GM12864 (cell line): Measurements from ENCODE around the gene FZD10.

ENCODE experiments used
- DNase-seq: peaks from one replicate; pipeline ENCODE4 v3.0.0-alpha.2; 2011; ENCODE audit warnings: low read depth
- H3K4me3 ChIP-seq: 2 replicates; pipeline ENCODE4 v1.5.1; 2011; ENCODE audit warnings: mild to moderate bottlenecking, low read depth, low read length, control low read depth
- TF ChIP-seq, protein P1 (sequence below): IDR thresholded peaks from 2 replicates; pipeline ENCODE4 v1.5.1; 2011; ENCODE audit warnings: low read depth, mild to moderate bottlenecking, moderate library complexity, low read length, control low read depth, inconsistent platforms; ENCODE audit errors: missing control alignments

Gene FZD10

DNA sequence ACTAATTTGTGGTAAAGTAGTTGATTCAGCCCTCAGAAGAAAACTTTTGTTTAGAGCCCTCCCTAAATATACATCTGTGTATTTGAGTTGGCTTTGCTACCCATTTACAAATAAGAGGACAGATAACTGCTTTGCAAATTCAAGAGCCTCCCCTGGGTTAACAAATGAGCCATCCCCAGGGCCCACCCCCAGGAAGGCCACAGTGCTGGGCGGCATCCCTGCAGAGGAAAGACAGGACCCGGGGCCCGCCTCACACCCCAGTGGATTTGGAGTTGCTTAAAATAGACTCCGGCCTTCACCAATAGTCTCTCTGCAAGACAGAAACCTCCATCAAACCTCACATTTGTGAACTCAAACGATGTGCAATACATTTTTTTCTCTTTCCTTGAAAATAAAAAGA, 2.7 kb downstream of the FZD10 start:
- TF ChIP-seq, protein P1, sequence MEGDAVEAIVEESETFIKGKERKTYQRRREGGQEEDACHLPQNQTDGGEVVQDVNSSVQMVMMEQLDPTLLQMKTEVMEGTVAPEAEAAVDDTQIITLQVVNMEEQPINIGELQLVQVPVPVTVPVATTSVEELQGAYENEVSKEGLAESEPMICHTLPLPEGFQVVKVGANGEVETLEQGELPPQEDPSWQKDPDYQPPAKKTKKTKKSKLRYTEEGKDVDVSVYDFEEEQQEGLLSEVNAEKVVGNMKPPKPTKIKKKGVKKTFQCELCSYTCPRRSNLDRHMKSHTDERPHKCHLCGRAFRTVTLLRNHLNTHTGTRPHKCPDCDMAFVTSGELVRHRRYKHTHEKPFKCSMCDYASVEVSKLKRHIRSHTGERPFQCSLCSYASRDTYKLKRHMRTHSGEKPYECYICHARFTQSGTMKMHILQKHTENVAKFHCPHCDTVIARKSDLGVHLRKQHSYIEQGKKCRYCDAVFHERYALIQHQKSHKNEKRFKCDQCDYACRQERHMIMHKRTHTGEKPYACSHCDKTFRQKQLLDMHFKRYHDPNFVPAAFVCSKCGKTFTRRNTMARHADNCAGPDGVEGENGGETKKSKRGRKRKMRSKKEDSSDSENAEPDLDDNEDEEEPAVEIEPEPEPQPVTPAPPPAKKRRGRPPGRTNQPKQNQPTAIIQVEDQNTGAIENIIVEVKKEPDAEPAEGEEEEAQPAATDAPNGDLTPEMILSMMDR = no peak
- DNase-seq = no peak
- no peak overlapping the region for H3K4me3 ChIP-seq

DNA sequence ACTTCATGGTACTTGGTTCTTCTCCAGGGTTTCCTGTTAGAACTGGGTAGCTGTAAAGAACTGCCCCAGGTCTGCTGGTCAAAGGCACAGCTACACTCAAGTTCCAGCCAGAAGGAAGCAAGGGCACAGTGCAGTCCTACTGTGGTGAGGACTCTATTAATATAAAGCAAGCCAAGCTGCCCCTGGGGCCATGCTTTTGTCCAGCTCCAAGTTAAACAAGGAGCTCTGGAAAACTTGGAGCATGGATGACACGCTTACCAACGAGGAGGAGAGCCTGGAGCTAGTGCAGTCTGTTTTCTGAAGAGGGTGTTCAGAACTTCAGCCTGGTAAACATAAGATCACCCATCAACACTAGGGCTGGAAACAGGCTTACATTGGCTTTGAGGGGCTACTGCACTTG, 4.0 kb downstream of the FZD10 start:
- H3K4me3 ChIP-seq = no peak overlapping the region
- TF ChIP-seq, protein P1 = no peak
- DNase-seq = no peak

- no peak overlapping the region for H3K4me3 ChIP-seq
- TF ChIP-seq, protein P1 = no peak
- no peak for DNase-seq
These were observed 5.3 kb downstream of the FZD10 start for GRCh38 chr12:130167537-130167936.

DNA sequence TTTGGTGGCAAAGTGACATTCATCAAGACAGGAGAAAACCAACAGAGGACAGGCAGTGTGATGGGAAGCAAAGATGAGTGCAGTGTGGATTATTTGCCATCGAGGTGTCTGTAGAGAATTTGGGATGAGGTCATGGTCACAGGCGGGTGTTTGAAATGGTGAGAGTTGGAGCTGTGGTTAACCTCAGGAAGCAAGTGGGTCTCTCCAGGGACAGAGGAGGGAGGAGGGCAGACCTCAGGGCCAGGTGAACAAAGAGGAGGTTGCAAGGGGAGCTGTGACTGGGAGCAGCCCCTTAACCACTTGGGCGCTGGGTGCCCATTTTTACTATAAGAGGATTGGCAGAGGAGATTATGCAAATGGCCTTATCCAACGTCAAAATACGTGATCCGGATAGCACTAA, 7.0 kb downstream of the FZD10 start:
- DNase-seq = no peak
- TF ChIP-seq, protein P1 = no peak
- H3K4me3 ChIP-seq = no peak overlapping the region

DNA sequence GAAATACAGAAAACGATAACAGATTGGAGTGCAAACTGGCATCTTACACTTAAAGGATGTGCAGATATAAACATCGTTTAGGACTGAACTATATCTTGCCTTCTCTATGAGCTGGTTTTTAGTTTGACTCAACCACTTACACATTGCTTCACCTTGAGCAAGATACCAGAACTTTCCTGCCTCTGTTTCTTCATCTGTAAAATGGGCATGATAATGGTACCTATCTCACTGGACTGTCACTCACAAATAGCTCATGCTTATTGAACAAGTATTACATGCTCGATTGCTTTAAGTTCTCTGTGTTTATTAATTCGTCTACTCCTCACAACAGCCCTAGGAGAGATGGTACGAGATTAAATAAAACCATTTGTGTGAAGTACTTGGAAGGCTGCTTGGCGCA, 7.7 kb downstream of the FZD10 start:
- H3K4me3 ChIP-seq = no peak overlapping the region
- no peak for DNase-seq
- TF ChIP-seq, protein P1 = no peak

DNA sequence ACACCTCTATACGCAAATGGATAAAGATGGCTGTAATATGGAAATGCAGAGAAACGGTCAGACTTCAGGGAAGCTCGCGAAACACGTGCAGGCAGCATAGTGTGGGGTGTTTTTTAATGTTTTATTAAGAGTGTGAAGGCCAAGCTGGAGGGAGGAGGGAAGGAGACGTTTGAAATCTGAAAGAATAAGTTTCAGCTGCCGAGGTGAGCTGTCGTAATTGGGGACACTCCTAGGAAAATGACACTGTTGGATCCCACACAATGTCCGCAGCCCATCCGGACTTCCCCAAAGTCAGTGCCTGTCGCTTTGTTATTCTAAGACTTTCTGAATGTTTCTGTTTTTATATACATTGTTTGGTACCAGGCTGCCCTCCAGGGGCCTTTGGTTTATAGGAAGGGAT, 8.3 kb downstream of the FZD10 start:
- H3K4me3 ChIP-seq = no peak overlapping the region
- TF ChIP-seq, protein P1 = no peak
- no peak for DNase-seq

DNA sequence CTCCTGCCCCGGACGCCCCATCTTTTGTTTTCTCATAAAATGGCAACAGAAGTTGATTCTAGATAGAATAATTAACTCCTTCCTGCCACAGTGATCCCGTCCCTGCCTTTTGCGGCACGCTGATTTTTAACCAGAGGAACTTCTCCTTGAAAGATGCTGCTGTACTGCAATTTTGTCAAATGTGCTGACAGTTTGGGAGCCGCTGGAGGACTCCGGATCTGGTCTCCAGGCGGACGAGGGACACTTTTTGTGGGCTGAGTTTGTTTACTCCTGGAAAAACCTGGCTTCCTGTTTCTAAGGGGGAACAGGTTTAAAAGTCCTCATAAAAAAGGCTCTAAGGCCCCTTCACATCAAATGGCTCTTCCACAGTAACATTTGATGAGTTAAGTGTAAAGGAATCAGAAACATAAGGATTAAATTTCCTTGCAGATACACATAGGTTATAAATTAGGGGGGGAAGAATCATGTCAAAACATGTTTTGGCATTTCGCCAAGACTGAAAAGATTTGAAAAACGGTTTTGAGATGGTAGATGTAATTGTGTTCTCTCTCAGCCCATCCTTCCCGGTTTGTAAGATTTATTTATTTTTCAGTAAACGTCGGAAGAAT, 15.5 kb downstream of the FZD10 start:
- no peak overlapping the region for H3K4me3 ChIP-seq
- TF ChIP-seq, protein P1 = no peak

More for the DNA sequence above, 15.5 kb downstream of the FZD10 start:
- DNase-seq = no peak
